ENCODE data around the gene KDM4C. TPM values are rescaled to one million over a fixed set of nuclear protein-coding genes. Genes with fewer than 3 reads are reported as not detected.
"Not testable (repeated sequence)": the region's sequence is repeated elsewhere in the genome, so short reads cannot be mapped to it uniquely, and the experiment has no call there.

Gene KDM4C
- total RNA-seq, 1 experiment from 2014 or later, result 11.9 TPM

- DNase-seq (ENCODE audit: low spot score), result peak; percentile 79
These were observed 174.1 kb downstream of the KDM4C start for GRCh38 chr9:6931913-6932312.

GRCh38 chr9:6936103-6936502 lies 178.3 kb downstream of the KDM4C start:
- DNase-seq (ENCODE audit: low spot score), result no peak

GRCh38 chr9:6937209-6937608 lies 179.4 kb downstream of the KDM4C start:
- no peak for DNase-seq (ENCODE audit: low spot score)

- peak; percentile 75 for DNase-seq (ENCODE audit: low spot score)
These were observed 180.7 kb downstream of the KDM4C start for GRCh38 chr9:6938447-6938846.

- peak; percentile 27 for DNase-seq (ENCODE audit: low spot score)
These were observed 181.1 kb downstream of the KDM4C start for GRCh38 chr9:6938873-6939272.

GRCh38 chr9:6941501-6941900 lies 183.7 kb downstream of the KDM4C start:
- DNase-seq (ENCODE audit: low spot score), result no peak

GRCh38 chr9:6942406-6942805 lies 184.6 kb downstream of the KDM4C start:
- no peak for DNase-seq (ENCODE audit: low spot score)

GRCh38 chr9:6943293-6943692 lies 185.5 kb downstream of the KDM4C start:
- no peak for DNase-seq (ENCODE audit: low spot score)

GRCh38 chr9:6944093-6944551 lies 186.3 kb downstream of the KDM4C start:
- DNase-seq (ENCODE audit: low spot score), result peak; percentile 48

GRCh38 chr9:6944896-6945295 lies 187.1 kb downstream of the KDM4C start:
- DNase-seq (ENCODE audit: low spot score), result no peak

- no peak for DNase-seq (ENCODE audit: low spot score)
These were observed 188.0 kb downstream of the KDM4C start for GRCh38 chr9:6945816-6946215.

- no peak for DNase-seq (ENCODE audit: low spot score)
These were observed 188.9 kb downstream of the KDM4C start for GRCh38 chr9:6946583-6947166.

GRCh38 chr9:6948921-6949320 lies 191.1 kb downstream of the KDM4C start:
- DNase-seq (ENCODE audit: low spot score), result not testable (repeated sequence)

GRCh38 chr9:6955251-6955921 lies 197.6 kb downstream of the KDM4C start:
- no peak for DNase-seq (ENCODE audit: low spot score)

- DNase-seq (ENCODE audit: low spot score), result no peak
These were observed 199.1 kb downstream of the KDM4C start for GRCh38 chr9:6956879-6957278.

- DNase-seq (ENCODE audit: low spot score), result no peak
These were observed 201.7 kb downstream of the KDM4C start for GRCh38 chr9:6959270-6960000.

- no peak for DNase-seq (ENCODE audit: low spot score)
These were observed 203.0 kb downstream of the KDM4C start for GRCh38 chr9:6960777-6961176.

- no peak for DNase-seq (ENCODE audit: low spot score)
These were observed 204.2 kb downstream of the KDM4C start for GRCh38 chr9:6961845-6962522.

GRCh38 chr9:6965566-6965965 lies 207.8 kb downstream of the KDM4C start:
- no peak for DNase-seq (ENCODE audit: low spot score)

GRCh38 chr9:6968271-6968670 lies 210.5 kb downstream of the KDM4C start:
- DNase-seq (ENCODE audit: low spot score), result no peak

- no peak for DNase-seq (ENCODE audit: low spot score)
These were observed 212.0 kb downstream of the KDM4C start for GRCh38 chr9:6969805-6970204.

- DNase-seq (ENCODE audit: low spot score), result no peak
These were observed 215.3 kb downstream of the KDM4C start for GRCh38 chr9:6973089-6973488.
